GM11168 (cell line): ENCODE results near the gene CFAP97D2.
"Not testable (repeated sequence)": the region's sequence is repeated elsewhere in the genome, so short reads cannot be mapped to it uniquely, and the experiment has no call there.

Source experiments
- in situ Hi-C: fragments of 300-500 bp; cut with MboI; formaldehyde crosslinking; loops from one replicate; pipeline ENCODE4 v1.12.0; 2022; ENCODE audit warnings: low sequenced_read_pairs; ENCODE audit not compliant: unreplicated experiment

Gene CFAP97D2

GRCh38 chr13:114228176-114228575 is 49.1 kb downstream of the CFAP97D2 start:
- in situ Hi-C loops = no loop called here

DNA sequence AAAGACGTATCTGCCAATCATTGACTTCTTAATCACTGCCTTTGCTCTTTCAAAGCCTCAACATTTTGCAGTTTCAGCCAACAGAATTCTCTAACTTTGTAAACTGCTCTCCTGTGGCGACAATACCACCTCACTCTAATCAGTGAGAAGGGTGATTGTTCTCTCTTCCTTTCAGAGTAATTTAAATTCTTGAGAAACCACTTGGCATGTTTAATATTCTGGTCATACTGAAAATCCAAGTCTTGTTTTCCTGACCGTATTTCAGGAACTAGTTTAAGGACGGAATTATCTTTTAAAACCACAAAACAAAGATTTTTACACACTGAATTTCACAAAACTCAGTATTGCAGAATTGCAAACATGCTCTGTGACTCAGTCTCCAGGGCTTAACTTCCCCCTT is 50.4 kb downstream of the CFAP97D2 start:
- in situ Hi-C loops = no loop called here

DNA sequence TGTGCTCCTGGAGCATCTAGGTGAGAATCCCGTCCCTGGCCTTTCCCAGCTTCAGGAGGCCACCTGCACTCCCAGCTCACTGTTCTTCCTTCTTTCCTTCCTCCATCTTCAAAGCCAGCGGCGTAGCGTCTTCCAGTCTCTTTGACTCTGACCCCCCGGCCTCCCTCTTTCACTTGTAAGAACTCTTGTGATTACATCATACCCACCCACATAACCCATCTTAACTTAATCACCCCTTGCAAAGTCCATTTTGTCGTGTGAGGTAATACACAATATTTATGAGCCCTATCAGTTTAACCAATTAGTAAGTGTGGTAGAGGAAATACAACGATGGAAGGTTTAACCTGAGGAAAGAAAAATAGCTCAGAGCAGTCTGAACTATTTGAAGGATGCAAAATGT is 51.1 kb downstream of the CFAP97D2 start:
- in situ Hi-C loops = no loop called here

DNA sequence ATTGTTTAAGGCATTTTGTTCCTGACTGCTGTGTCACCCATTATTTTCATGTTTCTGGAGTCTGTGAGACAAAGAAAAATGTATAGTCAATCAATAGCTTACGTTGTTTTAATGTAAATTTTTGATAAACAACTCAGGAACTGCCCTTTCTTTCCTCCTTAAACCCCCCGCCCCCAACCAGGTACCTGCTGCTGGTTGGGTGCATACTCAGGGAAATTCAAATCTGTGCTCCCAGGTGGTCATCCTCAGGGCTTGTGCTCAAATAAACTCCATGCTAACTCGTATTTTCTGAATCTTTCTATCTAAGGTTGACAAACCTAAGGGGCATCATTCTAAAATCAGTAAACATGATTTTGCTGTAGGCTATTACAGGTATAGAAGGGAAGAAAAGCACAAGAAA is 51.5 kb downstream of the CFAP97D2 start:
- in situ Hi-C loops = no loop called here

DNA sequence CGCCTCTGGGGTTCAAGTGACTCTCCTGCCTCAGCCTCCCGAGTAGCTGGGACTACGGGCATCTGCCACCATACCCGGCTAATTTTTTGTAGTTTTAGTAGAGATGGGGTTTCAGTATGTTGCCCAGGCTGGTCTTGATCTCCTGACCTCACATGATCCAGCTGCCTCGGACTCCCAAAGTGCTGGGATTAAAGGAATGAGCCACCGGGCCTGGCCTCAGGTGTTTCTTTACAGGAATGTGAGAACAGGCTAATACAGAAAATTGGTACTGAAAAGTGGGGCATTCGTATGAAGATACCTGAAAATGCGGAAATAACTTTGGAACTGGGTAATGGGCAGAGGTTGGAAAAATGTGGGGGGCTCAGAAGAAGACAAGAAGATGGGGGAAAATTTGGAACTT is 52.8 kb downstream of the CFAP97D2 start:
- in situ Hi-C loops = no loop called here

DNA sequence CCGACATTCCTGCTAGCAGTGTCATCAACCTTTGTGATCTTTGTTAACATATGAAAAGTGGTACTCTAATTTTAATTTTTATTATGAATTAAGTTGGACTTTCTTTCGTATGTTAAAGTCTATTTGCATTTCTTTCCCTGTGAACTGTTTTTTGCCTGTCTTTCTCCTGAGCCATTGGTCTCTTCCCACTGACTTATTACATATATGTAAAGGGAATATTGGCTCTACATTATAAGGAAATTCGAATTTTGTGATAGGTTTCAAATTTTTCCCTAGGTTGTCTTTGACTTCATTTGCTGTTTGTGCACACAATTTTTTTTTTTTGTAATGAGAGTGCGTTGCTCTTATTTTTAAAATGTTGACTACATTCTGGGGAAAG is 55.2 kb downstream of the CFAP97D2 start:
- in situ Hi-C loops = no loop called here

DNA sequence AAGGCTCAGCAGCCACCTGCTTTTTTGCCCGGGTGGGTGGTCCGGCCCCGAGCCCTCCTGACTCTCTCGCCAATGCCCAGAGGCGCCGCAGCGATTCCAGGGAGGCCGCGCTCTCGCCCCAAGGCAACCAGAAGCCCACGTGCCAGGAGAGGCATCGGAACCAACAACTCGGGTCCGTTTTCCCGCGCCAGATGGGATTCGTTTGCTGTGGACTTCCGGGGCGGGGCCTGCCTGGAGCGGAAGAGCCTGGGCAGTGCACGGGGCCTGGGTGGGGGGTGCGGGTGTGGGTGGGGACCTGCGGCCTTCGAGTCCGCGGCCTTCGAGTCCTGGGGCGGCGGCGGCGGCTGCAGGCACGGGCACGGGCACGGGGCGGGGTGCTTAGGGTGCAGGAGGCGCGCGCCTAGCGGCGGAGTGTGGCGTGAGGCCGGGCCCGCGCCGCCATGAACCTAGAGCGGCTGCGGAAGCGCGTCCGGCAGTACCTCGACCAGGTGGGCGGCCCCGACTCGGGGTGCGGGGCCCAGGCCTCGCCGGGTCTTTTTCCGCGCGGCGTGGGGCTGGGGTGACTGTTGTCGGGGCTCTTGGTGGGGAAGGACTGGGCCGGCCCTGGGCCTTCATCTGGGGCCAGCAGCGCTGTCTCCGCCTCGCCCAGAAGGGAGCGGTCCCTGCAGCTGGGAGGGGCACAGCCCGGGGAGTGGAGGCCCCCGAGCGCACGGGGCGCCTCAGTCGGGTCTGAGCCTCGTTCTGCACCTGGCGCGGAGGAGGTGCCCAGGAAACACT is 55.8 kb downstream of the CFAP97D2 start, which contains the start of gene CDC16:
CDC16 (plus strand) TSS at position 253 of the 777 bp plus-strand sequence; CDS start at position 441, 188 bp downstream.
- in situ Hi-C loops = no loop called here

GRCh38 chr13:114235697-114236096 is 56.6 kb downstream of the CFAP97D2 start:
- in situ Hi-C loops = no loop called here

DNA sequence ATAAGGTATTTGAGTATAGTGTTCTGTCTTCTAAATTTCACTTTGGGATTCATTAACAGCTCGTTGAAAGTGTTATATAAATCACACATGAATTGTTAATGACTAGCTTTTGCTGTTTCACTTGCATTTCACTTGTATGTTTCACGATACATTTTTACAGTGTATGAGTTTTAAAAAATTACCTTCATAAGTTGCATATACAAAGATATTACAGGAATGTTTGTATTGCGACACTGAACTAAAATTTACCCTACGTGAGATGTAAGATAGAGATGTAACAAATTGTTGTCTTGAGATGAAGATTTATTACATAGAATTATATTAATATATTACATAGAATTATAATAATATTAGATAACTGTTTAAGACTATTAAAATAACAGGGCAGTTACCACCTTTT is 57.2 kb downstream of the CFAP97D2 start:
- in situ Hi-C loops = no loop called here

GRCh38 chr13:114237415-114238112 is 58.5 kb downstream of the CFAP97D2 start:
- in situ Hi-C loops = no loop called here

- in situ Hi-C loops = no loop called here
These were observed 62.9 kb downstream of the CFAP97D2 start for GRCh38 chr13:114241918-114242317.

DNA sequence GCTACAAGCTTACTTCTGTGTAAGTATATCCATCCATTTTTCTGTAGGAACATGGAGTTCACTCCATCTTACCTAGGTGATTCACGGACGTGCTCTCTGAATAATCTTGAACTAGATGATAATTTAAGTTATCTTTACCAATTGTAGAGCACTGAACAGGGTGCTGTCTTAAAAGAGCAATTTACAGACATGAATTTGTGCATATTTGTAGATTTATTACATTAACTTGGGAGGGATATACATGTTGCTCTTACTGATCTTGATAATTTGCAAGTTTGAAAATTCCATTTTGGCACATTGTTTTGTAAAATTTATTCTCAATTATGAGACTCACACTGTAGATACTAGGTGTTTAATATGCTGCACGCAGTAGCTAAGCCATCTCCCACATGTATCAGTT is 64.9 kb downstream of the CFAP97D2 start:
- in situ Hi-C loops = no loop called here

DNA sequence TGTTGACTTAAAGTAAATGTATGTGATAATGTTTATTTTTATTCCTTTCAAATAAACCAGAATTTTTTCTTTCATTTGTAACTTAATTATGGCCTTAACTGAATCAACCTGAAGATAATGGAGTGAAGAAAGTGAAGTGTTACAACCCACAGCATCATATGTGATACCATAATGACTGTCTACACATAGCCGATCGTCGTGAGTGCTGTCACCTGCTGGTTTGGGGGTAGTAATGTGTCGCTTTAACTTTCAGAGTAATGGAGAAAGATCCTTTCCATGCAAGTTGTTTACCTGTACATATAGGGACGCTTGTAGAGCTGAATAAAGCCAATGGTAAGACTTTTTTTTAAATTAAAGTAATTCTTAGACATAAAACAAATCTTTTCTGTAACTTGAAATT is 65.6 kb downstream of the CFAP97D2 start:
- in situ Hi-C loops = no loop called here

GRCh38 chr13:114248011-114248410 is 69.0 kb downstream of the CFAP97D2 start:
- in situ Hi-C loops = no loop called here

GRCh38 chr13:114249077-114249476 is 70.0 kb downstream of the CFAP97D2 start:
- in situ Hi-C loops = no loop called here

DNA sequence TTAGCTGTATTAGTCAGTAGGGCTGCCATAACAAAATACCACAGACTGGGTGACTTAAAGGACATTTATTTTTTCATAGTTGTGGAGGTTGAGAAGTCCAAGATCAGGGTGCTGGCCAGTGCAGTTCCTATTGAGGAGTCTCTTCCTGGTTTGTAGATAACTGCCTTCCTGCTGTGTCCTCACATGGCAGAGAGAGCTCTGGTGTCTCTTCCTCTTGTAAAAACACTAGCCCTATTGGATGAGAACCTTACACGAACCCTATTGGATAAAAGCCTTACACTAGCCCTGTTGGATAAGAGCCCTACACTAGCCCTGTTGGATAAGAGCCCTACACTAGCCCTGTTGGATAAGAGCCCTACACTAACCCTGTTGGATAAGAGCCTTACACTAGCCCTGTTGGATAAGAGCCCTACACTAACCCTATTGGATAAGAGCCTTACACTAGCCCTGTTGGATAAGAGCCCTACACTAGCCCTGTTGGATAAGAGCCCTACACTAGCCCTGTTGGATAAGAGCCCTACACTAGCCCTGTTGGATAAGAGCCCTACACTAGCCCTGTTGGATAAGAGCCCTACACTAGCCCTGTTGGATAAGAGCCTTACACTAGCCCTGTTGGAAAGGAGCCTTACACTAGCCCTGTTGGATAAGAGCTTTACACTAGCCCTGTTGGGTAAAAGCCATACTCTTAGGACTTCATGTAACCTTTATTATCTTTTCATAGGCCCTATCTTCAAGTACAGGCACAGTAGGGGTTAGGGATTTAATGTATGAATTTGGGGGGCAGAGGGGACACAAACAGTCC is 72.8 kb downstream of the CFAP97D2 start:
- in situ Hi-C loops = not testable (repeated sequence)

DNA sequence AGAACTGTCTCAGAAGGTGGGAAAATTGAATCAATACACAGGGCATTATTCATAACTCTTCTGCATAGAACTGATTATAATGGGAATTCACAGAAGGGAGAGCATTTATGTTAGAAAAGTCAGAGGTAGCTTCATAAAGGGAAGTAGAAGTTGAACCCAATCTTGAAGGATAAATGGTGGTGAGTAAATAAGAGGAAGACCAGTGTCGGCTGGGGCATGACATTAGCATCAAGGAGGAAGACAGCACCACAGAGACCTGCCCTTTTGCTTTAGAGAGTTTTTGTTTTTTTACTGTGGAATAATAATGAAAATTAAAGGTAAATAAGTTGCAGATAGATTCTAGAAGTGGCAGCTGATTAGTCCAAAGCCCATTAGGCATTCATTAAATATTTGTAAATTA is 77.5 kb downstream of the CFAP97D2 start:
- in situ Hi-C loops = no loop called here

GRCh38 chr13:114257014-114257413 is 78.0 kb downstream of the CFAP97D2 start:
- in situ Hi-C loops = no loop called here

DNA sequence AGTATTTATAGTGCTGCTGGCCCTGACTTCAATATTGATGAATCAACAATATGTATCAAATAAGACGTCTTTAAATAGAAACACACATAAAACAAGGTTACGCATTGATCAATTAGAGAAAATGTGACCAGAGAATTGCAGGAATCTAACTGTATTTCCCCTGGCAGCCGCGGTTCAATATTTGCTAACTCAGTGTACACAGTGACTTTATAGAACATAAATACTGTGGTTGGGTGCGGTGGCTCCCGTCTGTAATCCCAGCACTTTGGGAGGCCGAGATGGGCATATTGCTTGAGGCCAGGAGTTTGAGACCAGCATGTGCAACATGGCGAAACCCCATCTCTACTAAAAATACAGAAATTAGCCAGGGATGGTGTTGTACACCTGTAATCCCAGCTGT is 79.5 kb downstream of the CFAP97D2 start:
- in situ Hi-C loops = no loop called here

DNA sequence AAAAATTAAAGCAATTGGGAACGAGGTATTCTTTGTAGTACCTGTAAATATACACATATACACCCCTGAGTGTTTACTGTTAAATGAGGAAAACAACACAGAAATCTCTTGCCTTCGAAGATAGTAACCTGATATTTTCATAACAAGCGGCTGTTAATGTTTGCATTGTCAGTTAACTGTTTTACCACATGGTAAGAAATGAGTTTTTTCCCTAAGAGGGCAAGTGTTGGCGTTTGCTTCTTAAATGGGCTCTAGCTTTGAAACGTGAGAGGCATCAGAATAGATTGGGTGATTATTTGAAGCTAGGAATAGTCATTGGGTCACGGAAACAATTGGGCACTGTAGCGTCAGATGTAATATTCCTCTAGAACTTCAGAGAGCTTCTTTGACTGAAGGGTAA is 80.3 kb downstream of the CFAP97D2 start:
- in situ Hi-C loops = no loop called here

- in situ Hi-C loops = no loop called here
These were observed 80.9 kb downstream of the CFAP97D2 start for GRCh38 chr13:114259974-114260373.
